ENCODE data around the gene RBM38.
"Not testable (repeated sequence)": the region's sequence is repeated elsewhere in the genome, so short reads cannot be mapped to it uniquely, and the experiment has no call there.

Gene RBM38

GRCh38 chr20:57390604-57391438 is at the start of gene RBM38:
TSS of gene RBM38 (plus strand) at chr20:57391396. CDS start at chr20:57391582, 186 bp downstream.
- peak; percentile 99 for DNase-seq (ENCODE audit: low spot score)

GRCh38 chr20:57341663-57342062 is 49.5 kb upstream of the RBM38 start:
- no peak for DNase-seq (ENCODE audit: low spot score)

- no peak for DNase-seq (ENCODE audit: low spot score)
Observed at GRCh38 chr20:57342829-57343228, 48.4 kb upstream of the RBM38 start.

GRCh38 chr20:57346477-57346876 is 44.7 kb upstream of the RBM38 start:
- DNase-seq (ENCODE audit: low spot score) = peak; percentile 50

GRCh38 chr20:57347393-57347792 is 43.8 kb upstream of the RBM38 start:
- DNase-seq (ENCODE audit: low spot score) = no peak

GRCh38 chr20:57348200-57348921 is 42.8 kb upstream of the RBM38 start:
- DNase-seq (ENCODE audit: low spot score) = not testable (repeated sequence)

GRCh38 chr20:57348922-57349574 is 42.1 kb upstream of the RBM38 start:
- DNase-seq (ENCODE audit: low spot score) = not testable (repeated sequence)

GRCh38 chr20:57350081-57350710 is 41.0 kb upstream of the RBM38 start:
- DNase-seq (ENCODE audit: low spot score) = no peak

- not testable (repeated sequence) for DNase-seq (ENCODE audit: low spot score)
Observed at GRCh38 chr20:57350726-57351041, 40.5 kb upstream of the RBM38 start.

- DNase-seq (ENCODE audit: low spot score) = peak; percentile 91
Observed at GRCh38 chr20:57351042-57351783, 40.0 kb upstream of the RBM38 start, which contains the start of gene RAE1. TSS of gene RAE1 (plus strand) at chr20:57351255. CDS start at chr20:57354039, 2,784 bp downstream.

GRCh38 chr20:57352305-57352704 is 38.9 kb upstream of the RBM38 start:
- DNase-seq (ENCODE audit: low spot score) = no peak

GRCh38 chr20:57353351-57353750 is 37.8 kb upstream of the RBM38 start:
- no peak for DNase-seq (ENCODE audit: low spot score)

GRCh38 chr20:57361517-57361916 is 29.7 kb upstream of the RBM38 start:
- DNase-seq (ENCODE audit: low spot score) = no peak

GRCh38 chr20:57364451-57364850 is 26.7 kb upstream of the RBM38 start:
- no peak for DNase-seq (ENCODE audit: low spot score)

- DNase-seq (ENCODE audit: low spot score) = no peak
Observed at GRCh38 chr20:57369596-57369995, 21.6 kb upstream of the RBM38 start.

- DNase-seq (ENCODE audit: low spot score) = no peak
Observed at GRCh38 chr20:57370316-57370715, 20.9 kb upstream of the RBM38 start.

- DNase-seq (ENCODE audit: low spot score) = no peak
Observed at GRCh38 chr20:57371363-57371762, 19.8 kb upstream of the RBM38 start.

- no peak for DNase-seq (ENCODE audit: low spot score)
Observed at GRCh38 chr20:57372157-57372556, 19.0 kb upstream of the RBM38 start.

- no peak for DNase-seq (ENCODE audit: low spot score)
Observed at GRCh38 chr20:57372581-57373350, 18.4 kb upstream of the RBM38 start.

- DNase-seq (ENCODE audit: low spot score) = no peak
Observed at GRCh38 chr20:57374343-57374930, 16.8 kb upstream of the RBM38 start.

Data from D341Med (cell line).